ENCODE measurements around the gene PTCD2.

DNA sequence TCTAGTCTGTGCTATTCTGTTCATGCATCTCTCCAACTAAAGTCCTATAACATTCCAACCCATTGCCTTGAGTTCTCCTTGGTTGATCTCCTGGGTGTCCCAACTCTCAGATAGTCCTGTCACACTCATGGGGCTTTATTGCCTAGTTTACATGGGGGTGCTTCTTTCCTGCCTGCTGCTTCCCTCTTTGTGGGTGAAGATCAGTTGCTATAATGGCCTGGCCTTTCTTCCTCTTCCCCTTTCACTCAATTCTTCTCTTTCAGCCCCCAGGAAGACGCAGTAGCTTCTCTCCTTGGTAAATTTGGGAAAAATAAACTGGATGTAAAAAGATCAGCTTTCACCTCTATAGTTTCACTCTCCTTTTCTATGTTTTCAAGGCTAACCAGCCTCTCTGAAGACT is 66.5 kb downstream of the PTCD2 start:
- TF ChIP-seq RNF2 (IDR thresholded peaks at IDR 0.05; ENCODE audit: borderline replicate concordance, low read depth, low read length, missing control alignments, poor library complexity, severe bottlenecking) (no peak), GTF2F1 (IDR thresholded peaks at IDR 0.05; ENCODE audit: borderline replicate concordance, low read depth, low read length) (no peak), YY1 (IDR thresholded peaks at IDR 0.05; ENCODE audit: low read depth, low read length) (no peak), POLR2A (IDR thresholded peaks at IDR 0.05; ENCODE audit: control extremely low read depth in 1 of 2, low read depth in 2 of 2, low read length in 2 of 2) (no peak), PHF8 (conservative IDR thresholded peaks at IDR 0.05; ENCODE audit: low read depth, low read length) (no peak), EP300 (IDR thresholded peaks at IDR 0.05; ENCODE audit: borderline replicate concordance in 1 of 2, low read depth in 2 of 2, low read length in 2 of 2) (no peak), SIN3A (conservative IDR thresholded peaks at IDR 0.05 in 1 of 2, IDR thresholded peaks at IDR 0.05 in 1 of 2; ENCODE audit: low read depth in 1 of 2, low read length in 2 of 2) (no peak)
- TF ChIP-seq, protein P1, sequence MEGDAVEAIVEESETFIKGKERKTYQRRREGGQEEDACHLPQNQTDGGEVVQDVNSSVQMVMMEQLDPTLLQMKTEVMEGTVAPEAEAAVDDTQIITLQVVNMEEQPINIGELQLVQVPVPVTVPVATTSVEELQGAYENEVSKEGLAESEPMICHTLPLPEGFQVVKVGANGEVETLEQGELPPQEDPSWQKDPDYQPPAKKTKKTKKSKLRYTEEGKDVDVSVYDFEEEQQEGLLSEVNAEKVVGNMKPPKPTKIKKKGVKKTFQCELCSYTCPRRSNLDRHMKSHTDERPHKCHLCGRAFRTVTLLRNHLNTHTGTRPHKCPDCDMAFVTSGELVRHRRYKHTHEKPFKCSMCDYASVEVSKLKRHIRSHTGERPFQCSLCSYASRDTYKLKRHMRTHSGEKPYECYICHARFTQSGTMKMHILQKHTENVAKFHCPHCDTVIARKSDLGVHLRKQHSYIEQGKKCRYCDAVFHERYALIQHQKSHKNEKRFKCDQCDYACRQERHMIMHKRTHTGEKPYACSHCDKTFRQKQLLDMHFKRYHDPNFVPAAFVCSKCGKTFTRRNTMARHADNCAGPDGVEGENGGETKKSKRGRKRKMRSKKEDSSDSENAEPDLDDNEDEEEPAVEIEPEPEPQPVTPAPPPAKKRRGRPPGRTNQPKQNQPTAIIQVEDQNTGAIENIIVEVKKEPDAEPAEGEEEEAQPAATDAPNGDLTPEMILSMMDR (IDR thresholded peaks at IDR 0.05; ENCODE audit: control extremely low read depth in 1 of 3, insufficient read depth in 1 of 3, low read depth in 1 of 3, low read length in 3 of 3): no peak
- TF ChIP-seq, protein P2, sequence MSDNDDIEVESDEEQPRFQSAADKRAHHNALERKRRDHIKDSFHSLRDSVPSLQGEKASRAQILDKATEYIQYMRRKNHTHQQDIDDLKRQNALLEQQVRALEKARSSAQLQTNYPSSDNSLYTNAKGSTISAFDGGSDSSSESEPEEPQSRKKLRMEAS (IDR thresholded peaks at IDR 0.05): no peak
- TF ChIP-seq, protein P3, sequence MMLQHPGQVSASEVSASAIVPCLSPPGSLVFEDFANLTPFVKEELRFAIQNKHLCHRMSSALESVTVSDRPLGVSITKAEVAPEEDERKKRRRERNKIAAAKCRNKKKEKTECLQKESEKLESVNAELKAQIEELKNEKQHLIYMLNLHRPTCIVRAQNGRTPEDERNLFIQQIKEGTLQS (IDR thresholded peaks at IDR 0.05; ENCODE audit: insufficient read depth, low read depth, low read length): no peak
- TF ChIP-seq, protein P4, sequence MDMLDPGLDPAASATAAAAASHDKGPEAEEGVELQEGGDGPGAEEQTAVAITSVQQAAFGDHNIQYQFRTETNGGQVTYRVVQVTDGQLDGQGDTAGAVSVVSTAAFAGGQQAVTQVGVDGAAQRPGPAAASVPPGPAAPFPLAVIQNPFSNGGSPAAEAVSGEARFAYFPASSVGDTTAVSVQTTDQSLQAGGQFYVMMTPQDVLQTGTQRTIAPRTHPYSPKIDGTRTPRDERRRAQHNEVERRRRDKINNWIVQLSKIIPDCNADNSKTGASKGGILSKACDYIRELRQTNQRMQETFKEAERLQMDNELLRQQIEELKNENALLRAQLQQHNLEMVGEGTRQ (IDR thresholded peaks at IDR 0.05; ENCODE audit: low read length): no peak

Data from H1 (cell line).